Neural progenitor cell (in vitro differentiated cells): ENCODE results near the gene MPV17L2. TPM values are rescaled to one million over a fixed set of nuclear protein-coding genes. Genes with fewer than 3 reads are reported as not detected.
"Not testable (repeated sequence)": the region's sequence is repeated elsewhere in the genome, so short reads cannot be mapped to it uniquely, and the experiment has no call there.

Source experiments
- DNase-seq: peaks from one replicate; pipeline ENCODE4 v3.0.0-alpha.2; 2016; ENCODE audit warnings: low spot score
- H2AFZ ChIP-seq: fragments of 200-600 bp; sonication (generic); replicated peaks from 2 replicates; pipeline ENCODE4 v1.6.1; 2016; ENCODE audit warnings: antibody characterized with exemption
- H3F3A ChIP-seq: fragments of 200-600 bp; sonication (generic); 2 replicates; pipeline ENCODE4 v1.6.1; 2016; ENCODE audit warnings: antibody characterized with exemption, low read depth
- H3K27ac ChIP-seq: fragments of 200-600 bp; sonication (generic); 2 replicates; pipeline ENCODE4 v1.5.1; 2016; ENCODE audit warnings: mild to moderate bottlenecking
- H3K27me3 ChIP-seq: fragments of 200-600 bp; sonication (generic); 2 replicates; pipeline ENCODE4 v1.6.1; 2016; ENCODE audit warnings: mild to moderate bottlenecking, moderate library complexity
- H3K36me3 ChIP-seq: fragments of 200-600 bp; sonication (generic); 2 replicates; pipeline ENCODE4 v1.5.1; 2016
- H3K4me1 ChIP-seq: fragments of 200-600 bp; sonication (generic); 2 replicates; pipeline ENCODE4 v1.6.1; 2016; ENCODE audit warnings: mixed run types
- H3K4me2 ChIP-seq: fragments of 200-600 bp; sonication (generic); 2 replicates; pipeline ENCODE4 v1.6.1; 2016
- H3K4me3 ChIP-seq: fragments of 200-600 bp; sonication (generic); 2 replicates; pipeline ENCODE4 v1.5.1; 2016
- H3K79me2 ChIP-seq: fragments of 200-600 bp; sonication (generic); 2 replicates; pipeline ENCODE4 v1.6.1; 2016; ENCODE audit warnings: low read depth
- H3K9ac ChIP-seq: fragments of 200-600 bp; sonication (generic); 2 replicates; pipeline ENCODE4 v1.6.1; 2016
- H3K9me3 ChIP-seq: fragments of 200-600 bp; sonication (generic); 2 replicates; pipeline ENCODE4 v1.5.1; 2016; ENCODE audit warnings: low read depth
- H4K20me1 ChIP-seq: fragments of 200-600 bp; sonication (generic); 2 replicates; pipeline ENCODE4 v1.6.1; 2016; ENCODE audit warnings: low read depth
- H3K27ac Mint-ChIP-seq: 3 replicates; pipeline ENCODE4 v1.8.0; 2021; ENCODE audit warnings: mixed read lengths
- H3K27me3 Mint-ChIP-seq: 2 replicates; pipeline ENCODE4 v1.8.0; 2022; ENCODE audit warnings: low read depth, mild to moderate bottlenecking, inconsistent platforms, moderate library complexity, mixed read lengths; ENCODE audit not compliant: insufficient read depth
- H3K36me3 Mint-ChIP-seq: 3 replicates; pipeline ENCODE4 v1.8.0; 2021; ENCODE audit warnings: mixed read lengths
- H3K4me1 Mint-ChIP-seq: 3 replicates; pipeline ENCODE4 v1.8.0; 2021; ENCODE audit warnings: mixed read lengths
- H3K4me3 Mint-ChIP-seq: 3 replicates; pipeline ENCODE4 v1.8.0; 2021; ENCODE audit warnings: mild to moderate bottlenecking, moderate library complexity, mixed read lengths
- H3K9me3 Mint-ChIP-seq: 3 replicates; pipeline ENCODE4 v1.8.0; 2020; ENCODE audit warnings: mixed read lengths
- EZH2 ChIP-seq: fragments of 200-600 bp; sonication (generic); IDR thresholded peaks from 2 replicates; pipeline ENCODE4 v1.6.1; 2017; ENCODE audit warnings: antibody characterized with exemption, mild to moderate bottlenecking, moderate library complexity
- EZH2phosphoT487 ChIP-seq: fragments of 200-600 bp; sonication (generic); IDR thresholded peaks from 2 replicates; pipeline ENCODE4 v1.6.1; 2017; ENCODE audit warnings: antibody characterized with exemption
- total RNA-seq: library from RNA; depleted of rRNA; stranded (reverse); fragments of >200 nt; gene quantifications from 2 replicates; pipeline ENCODE4 v1.2.3, GENCODE V29; 2015; ENCODE audit warnings: low replicate concordance
- TF ChIP-seq, protein P1 (sequence below): fragments of 200-600 bp; sonication (generic); IDR thresholded peaks from 2 replicates; pipeline ENCODE4 v1.5.1; 2017; ENCODE audit warnings: antibody characterized with exemption, mild to moderate bottlenecking

MPV17L2 gene
- total RNA-seq, 1 donor from 2014 or later, result 28.1 TPM

DNA sequence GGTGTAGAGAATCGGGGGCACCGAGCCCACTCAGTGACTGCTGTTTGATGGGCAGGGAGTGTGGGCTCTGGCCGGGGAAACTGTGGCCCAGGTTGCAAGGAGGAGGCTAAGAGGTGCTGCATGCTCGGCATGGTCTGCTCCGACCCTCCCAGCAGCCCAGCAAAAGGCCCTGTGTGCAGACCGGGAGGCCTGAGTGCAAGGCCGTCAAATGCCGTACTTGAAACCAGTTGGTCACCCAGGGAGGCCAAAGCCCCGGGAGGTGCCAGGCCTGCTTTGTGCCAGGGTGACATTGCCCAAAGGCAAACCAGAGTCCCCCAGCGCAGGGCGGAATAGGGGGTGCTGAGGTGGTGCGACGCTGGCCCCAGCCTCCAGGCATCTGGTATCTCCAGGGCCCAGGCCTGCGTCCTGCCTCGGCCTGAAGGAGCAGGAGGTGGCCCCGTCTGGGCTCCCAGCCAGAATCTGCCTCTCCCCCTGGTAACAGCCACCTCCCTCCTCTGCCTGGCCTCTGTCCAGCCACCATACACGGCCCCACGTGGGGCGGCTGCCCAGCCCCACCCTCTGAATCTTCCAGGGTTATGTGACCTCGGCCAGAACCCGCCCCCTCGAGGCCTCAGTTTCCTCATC, 36.1 kb upstream of the MPV17L2 start:
- Histone ChIP-seq H3K79me2 (peaks cover 27% of the 10 kb centered on the region), H3K27ac (no peak overlapping the region), H3K36me3 (no peaks in the 10 kb centered on the region), H3K9ac (no peak overlapping the region), H3F3A (peaks cover 38% of the 10 kb centered on the region), H4K20me1 (peaks cover 32% of the 10 kb centered on the region), H3K4me1 (peaks cover 19% of the 10 kb centered on the region), H2AFZ (no peak overlapping the region), H3K27me3 (no peaks in the 10 kb centered on the region), H3K9me3 (no peaks in the 10 kb centered on the region), H3K4me3 (no peak overlapping the region), H3K4me2 (peak overlapping the region; percentile 55)
- Mint-ChIP-seq H3K9me3 (no peaks in the 10 kb centered on the region), H3K27ac (no peak overlapping the region), H3K36me3 (peaks cover 5% of the 10 kb centered on the region), H3K4me1 (peaks cover 34% of the 10 kb centered on the region), H3K4me3 (no peak overlapping the region), H3K27me3 (peaks cover 7% of the 10 kb centered on the region)
- DNase-seq, result no peak
- TF ChIP-seq, protein P1, sequence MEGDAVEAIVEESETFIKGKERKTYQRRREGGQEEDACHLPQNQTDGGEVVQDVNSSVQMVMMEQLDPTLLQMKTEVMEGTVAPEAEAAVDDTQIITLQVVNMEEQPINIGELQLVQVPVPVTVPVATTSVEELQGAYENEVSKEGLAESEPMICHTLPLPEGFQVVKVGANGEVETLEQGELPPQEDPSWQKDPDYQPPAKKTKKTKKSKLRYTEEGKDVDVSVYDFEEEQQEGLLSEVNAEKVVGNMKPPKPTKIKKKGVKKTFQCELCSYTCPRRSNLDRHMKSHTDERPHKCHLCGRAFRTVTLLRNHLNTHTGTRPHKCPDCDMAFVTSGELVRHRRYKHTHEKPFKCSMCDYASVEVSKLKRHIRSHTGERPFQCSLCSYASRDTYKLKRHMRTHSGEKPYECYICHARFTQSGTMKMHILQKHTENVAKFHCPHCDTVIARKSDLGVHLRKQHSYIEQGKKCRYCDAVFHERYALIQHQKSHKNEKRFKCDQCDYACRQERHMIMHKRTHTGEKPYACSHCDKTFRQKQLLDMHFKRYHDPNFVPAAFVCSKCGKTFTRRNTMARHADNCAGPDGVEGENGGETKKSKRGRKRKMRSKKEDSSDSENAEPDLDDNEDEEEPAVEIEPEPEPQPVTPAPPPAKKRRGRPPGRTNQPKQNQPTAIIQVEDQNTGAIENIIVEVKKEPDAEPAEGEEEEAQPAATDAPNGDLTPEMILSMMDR, result no peak
- no peak for TF ChIP-seq EZH2
- no peak for TF ChIP-seq EZH2phosphoT487

DNA sequence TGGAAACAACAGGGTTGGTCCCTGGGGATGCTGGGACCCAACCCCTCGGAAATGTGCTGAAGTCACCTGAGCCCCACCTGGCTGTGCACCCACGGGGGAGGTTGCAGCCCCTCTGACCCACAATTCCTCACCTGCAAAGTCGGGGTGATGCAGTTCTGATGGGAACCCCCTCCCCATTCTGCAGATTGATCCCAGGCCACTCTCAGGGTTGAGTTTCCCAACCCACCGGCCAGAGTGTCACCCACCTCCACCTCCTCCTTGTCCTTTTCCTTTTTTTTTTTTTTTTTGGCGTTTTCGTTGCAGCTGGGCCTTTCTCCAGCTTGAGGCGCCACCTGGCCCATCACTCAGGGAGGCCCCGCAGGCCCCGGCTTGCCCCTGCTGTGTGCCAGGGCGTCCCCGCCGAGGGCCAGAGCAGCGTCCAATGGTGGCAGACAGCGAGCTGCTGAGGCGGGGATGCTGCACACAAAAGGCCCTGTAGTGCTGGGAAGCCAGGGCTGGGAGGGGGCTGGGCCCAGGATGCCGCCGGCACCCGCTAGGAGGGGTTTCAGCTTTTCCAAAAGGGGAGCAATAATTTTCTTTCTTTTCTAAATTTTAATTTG, 35.5 kb upstream of the MPV17L2 start:
- Histone ChIP-seq H3K4me3 (peak overlapping the region; percentile 5), H3K27me3 (no peaks in the 10 kb centered on the region), H3K4me1 (peaks cover 19% of the 10 kb centered on the region), H3K27ac (peak overlapping the region; percentile 58), H3F3A (peaks cover 32% of the 10 kb centered on the region), H3K4me2 (peak overlapping the region; percentile 55), H3K9me3 (no peaks in the 10 kb centered on the region), H3K9ac (peak overlapping the region; percentile 25), H3K36me3 (no peaks in the 10 kb centered on the region), H2AFZ (no peak overlapping the region), H4K20me1 (peaks cover 36% of the 10 kb centered on the region), H3K79me2 (peaks cover 27% of the 10 kb centered on the region)
- Mint-ChIP-seq H3K27ac (no peak overlapping the region), H3K4me1 (peaks cover 29% of the 10 kb centered on the region), H3K27me3 (peaks cover 7% of the 10 kb centered on the region), H3K4me3 (no peak overlapping the region), H3K9me3 (no peaks in the 10 kb centered on the region), H3K36me3 (peaks cover 5% of the 10 kb centered on the region)
- peak; percentile 79 for DNase-seq
- TF ChIP-seq, protein P1, result peak; percentile 24
- TF ChIP-seq EZH2, result no peak

DNA sequence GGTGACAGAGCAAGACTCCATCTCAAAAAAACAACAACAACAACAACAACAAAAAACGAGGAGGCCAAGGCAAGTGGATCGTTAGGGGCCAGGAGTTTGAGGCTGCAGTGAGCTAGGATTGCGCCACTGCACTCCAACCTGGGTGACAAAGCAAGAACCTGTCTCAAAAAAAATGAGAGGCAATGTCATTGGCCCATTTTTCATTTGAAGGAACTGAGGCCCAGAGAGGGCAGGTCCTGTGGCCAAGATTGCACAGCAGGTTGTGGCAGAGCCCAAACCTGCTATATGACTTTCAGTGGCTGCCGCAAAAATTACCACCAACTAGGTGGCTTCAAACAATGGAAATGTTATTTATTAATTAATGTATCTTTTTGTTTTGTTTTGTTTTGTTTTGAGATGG, 34.6 kb upstream of the MPV17L2 start:
- TF ChIP-seq EZH2 (no peak), EZH2phosphoT487 (no peak)
- TF ChIP-seq, protein P1, result no peak
- no peak for DNase-seq
- Histone ChIP-seq H3K9me3 (no peaks in the 10 kb centered on the region), H3K36me3 (no peaks in the 10 kb centered on the region), H3K9ac (no peak overlapping the region), H3F3A (peaks cover 30% of the 10 kb centered on the region), H2AFZ (no peak overlapping the region), H4K20me1 (peaks cover 36% of the 10 kb centered on the region), H3K27ac (no peak overlapping the region), H3K4me1 (peaks cover 19% of the 10 kb centered on the region), H3K27me3 (no peaks in the 10 kb centered on the region), H3K4me2 (no peak overlapping the region), H3K79me2 (peaks cover 24% of the 10 kb centered on the region), H3K4me3 (no peak overlapping the region)
- Mint-ChIP-seq H3K4me1 (peaks cover 29% of the 10 kb centered on the region), H3K36me3 (peaks cover 9% of the 10 kb centered on the region), H3K9me3 (no peaks in the 10 kb centered on the region), H3K27ac (no peak overlapping the region), H3K4me3 (no peak overlapping the region), H3K27me3 (peaks cover 7% of the 10 kb centered on the region)

DNA sequence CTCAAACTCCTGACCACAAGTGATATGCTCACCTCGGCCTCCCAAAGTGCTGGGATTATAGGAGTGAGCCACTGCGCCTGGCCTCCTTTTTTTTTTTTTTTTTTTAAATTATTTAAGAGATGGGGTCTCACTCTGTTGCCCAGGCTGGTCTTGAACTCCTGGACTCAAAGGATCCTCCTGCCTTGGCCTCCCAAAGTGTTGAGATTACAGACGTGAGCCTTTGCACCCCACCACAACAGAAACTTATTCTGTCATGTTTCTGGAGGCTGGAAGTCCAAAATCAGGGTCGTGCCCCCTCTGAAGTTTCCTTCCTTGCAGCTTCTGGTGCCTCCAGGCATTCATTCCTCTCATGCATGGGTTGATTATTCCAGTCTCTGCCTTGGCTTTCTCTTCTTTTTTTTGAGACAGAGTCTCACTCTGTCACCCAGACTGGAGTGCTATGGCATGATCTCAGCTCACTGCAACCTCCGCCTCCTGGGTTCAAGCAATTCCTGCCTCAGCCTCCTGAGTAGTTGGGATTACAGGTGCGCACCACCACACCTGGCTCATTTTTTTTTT, 33.9 kb upstream of the MPV17L2 start:
- H3K27me3 Mint-ChIP-seq, H3K36me3 ChIP-seq, DNase-seq, H2AFZ ChIP-seq, H3K27ac Mint-ChIP-seq, H3K4me3 ChIP-seq, H3K9ac ChIP-seq, H3K36me3 Mint-ChIP-seq, H3K4me3 Mint-ChIP-seq, H3K27me3 ChIP-seq, H3K9me3 ChIP-seq, H3K27ac ChIP-seq, H3K4me2 ChIP-seq, H3K9me3 Mint-ChIP-seq: not testable (repeated sequence)
- Histone ChIP-seq H3K4me1 (peaks cover 18% of the 10 kb centered on the region), H4K20me1 (peaks cover 31% of the 10 kb centered on the region), H3K79me2 (peaks cover 17% of the 10 kb centered on the region), H3F3A (peaks cover 24% of the 10 kb centered on the region)
- H3K4me1 Mint-ChIP-seq, result peaks cover 26% of the 10 kb centered on the region
